ENCODE data around the gene ADARB1.
A peak's percentile ranks its signal among the peaks of the same experiment; 100 is the strongest.
"Not testable (repeated sequence)": the region's sequence is repeated elsewhere in the genome, so short reads cannot be mapped to it uniquely, and the experiment has no call there.

The ADARB1 gene, protein sequence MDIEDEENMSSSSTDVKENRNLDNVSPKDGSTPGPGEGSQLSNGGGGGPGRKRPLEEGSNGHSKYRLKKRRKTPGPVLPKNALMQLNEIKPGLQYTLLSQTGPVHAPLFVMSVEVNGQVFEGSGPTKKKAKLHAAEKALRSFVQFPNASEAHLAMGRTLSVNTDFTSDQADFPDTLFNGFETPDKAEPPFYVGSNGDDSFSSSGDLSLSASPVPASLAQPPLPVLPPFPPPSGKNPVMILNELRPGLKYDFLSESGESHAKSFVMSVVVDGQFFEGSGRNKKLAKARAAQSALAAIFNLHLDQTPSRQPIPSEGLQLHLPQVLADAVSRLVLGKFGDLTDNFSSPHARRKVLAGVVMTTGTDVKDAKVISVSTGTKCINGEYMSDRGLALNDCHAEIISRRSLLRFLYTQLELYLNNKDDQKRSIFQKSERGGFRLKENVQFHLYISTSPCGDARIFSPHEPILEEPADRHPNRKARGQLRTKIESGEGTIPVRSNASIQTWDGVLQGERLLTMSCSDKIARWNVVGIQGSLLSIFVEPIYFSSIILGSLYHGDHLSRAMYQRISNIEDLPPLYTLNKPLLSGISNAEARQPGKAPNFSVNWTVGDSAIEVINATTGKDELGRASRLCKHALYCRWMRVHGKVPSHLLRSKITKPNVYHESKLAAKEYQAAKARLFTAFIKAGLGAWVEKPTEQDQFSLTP

GRCh38 chr21:45074048-45074817, at the start of gene ADARB1:
Gene ADARB1 (plus strand): TSS chr21:45074580. CDS start chr21:45171657, 97,077 bp downstream.
- DNase-seq, result peak; percentile 75

GRCh38 chr21:45026066-45026745, 48.2 kb upstream of the ADARB1 start:
- no peak for DNase-seq

DNA sequence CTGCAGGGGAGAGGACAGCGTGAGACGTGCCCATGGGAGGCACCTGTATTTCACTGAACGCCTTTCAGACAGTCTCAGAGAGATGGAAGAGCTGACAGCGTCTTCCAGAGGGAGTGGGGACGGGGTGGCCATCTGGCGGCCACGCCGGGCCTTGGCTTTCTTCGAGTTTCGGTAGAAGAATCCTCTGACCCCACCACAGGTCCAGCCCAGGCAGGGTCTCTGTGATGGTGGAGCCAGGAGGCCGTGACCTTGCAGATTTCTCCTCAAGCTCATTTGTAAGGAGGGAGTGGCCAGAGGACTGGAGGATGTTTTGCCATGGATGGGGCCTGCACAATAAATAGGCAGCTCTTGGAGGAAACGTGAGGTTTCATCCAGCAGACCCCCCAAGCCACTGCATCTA, 47.6 kb upstream of the ADARB1 start:
- DNase-seq, result no peak

GRCh38 chr21:45027241-45028196, 46.9 kb upstream of the ADARB1 start:
- no peak for DNase-seq

GRCh38 chr21:45028645-45029044, 45.7 kb upstream of the ADARB1 start:
- DNase-seq, result not testable (repeated sequence)

- DNase-seq, result no peak
Observed at GRCh38 chr21:45029298-45029947, 45.0 kb upstream of the ADARB1 start.

- DNase-seq, result no peak
Observed at GRCh38 chr21:45029948-45030681, 44.3 kb upstream of the ADARB1 start.

DNA sequence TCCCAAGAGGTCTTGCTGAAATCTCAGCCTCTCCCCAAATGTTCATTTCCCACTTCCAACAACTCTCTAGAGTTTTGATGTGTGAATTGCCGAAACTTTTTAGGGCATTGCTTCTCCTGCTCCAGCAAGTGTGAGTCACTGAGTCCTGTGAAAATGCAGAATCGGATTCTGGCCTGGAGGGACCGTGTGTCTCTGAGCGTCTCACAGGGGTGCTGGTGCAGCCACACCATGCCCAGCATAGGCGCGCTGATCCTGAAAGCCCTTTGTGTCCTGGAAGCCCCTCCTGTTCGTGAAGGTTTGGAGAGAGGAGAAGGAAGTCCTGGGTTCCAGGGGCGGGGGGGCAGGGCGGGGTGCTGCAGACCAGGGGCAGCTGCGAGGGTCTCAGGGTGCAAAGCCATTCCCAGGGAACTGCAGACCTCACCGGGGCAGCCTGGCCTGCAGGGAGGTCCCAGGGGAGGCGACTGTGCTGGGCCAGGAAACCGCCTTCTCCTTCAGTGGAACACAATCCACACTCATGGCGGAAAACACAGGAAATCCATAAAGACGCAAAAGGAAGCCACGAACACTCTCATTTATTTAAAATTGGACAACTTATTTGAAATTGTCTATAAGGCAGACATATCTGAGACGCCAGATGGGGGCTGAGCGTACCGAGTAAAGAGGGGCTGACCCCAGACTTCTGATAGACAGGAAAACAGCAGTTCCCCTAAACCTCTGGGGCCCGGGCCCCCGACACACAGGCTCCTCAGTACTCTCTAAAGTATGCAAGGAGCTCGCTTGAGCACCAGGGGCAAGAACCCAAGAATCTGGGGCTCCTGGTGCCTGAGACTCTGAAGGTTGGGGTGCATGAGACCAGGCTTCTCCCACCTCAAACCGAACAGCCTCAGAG, 43.5 kb upstream of the ADARB1 start:
- DNase-seq, result no peak

DNA sequence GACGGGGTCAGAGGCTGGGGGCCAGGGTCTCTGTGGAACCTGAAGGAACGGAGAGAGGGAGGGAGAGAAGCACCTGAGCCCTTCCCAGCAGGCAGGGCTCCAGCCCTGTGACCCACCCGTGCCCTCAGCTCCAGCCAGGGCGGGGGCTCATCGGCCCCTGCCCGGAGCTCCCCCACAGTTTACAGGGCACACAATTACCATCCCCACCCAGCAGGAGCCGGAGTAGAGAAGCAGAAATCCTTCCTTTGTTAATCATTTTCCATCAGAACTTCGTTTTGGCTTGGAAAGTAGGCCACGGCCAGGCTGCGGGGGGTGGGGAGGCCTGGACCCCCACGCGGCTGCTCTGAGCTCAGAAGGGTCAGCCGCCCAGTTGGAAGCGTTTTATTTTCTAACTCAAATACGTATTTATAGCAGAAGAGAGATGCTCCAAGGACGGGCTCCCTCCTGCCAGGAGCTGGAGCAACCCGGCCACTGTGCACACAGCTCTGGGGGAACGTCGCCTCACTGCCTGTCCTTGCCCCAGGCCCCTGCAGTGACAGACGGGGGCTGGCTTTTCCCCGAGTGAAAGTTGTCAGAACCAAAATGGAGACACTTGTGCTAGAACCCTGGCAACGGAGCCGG, 42.7 kb upstream of the ADARB1 start:
- DNase-seq, result no peak

DNA sequence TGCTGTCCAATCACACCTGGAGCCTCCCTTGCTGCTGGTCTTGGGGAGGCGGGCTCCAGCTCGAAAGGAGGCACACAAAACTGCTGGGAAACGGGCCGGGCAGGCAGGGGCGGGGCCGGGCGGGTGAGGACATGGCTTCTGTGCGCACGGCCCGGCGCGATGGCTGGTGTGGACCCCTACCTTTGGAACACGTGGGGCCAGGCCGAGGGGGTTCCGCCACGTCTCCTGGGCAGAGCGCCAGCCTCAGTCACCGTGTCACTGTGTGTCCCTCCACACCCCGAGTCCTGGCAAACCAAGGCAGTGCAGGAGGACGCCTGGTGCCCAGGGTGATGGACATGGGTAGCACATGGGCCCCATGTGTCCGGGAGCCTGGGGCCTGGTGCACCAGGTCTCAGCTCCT, 42.0 kb upstream of the ADARB1 start:
- no peak for DNase-seq

GRCh38 chr21:45032977-45033710, 41.2 kb upstream of the ADARB1 start:
- no peak for DNase-seq

GRCh38 chr21:45033791-45034555, 40.4 kb upstream of the ADARB1 start:
- DNase-seq, result no peak

DNA sequence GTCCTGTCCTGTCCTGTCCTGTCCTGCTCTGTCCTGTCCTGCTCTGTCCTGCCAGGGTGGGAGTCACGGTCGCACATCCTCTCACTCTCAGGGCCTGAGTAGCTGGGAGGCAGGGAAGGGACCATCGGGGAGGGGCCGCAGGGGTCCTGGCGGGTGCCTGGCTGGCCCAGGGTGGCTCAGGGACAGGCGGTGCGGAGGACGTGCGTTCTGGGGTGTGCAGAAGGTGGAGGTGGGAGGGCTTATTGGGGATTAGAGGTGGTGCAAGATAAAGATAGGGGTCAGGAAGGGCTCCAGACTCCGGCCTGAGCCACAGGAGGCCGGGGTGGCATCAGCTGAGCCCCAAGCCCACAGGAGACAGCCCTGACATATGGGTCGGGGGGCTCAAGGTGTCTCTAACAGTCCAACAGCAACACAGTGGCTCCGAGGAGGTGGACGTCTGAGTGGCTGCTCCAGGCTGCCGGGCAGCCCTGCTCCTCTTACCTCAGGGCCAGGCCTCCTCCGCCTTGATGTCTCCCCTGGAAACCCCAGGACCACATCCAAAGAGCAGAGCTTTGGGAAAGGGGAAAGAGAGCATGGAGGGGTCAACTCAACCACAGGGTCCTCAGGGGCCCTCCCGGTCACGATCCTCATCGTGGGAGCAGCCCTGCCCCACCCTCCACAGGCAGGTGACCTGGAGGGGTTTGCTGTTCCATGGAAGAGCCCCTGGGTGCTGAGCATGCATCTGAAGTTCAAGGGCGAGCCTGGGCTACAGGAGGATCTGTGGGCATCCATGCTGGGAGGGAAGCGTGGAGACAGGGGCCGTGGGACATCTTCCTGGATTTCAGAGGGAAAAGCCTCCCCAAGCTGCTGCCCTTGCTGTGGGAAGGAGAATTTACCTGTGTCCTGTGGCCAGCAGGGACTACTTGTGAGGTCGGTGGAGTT, 39.6 kb upstream of the ADARB1 start:
- DNase-seq, result no peak

- no peak for DNase-seq
Observed at GRCh38 chr21:45035477-45035848, 38.9 kb upstream of the ADARB1 start.

GRCh38 chr21:45036630-45037029, 37.8 kb upstream of the ADARB1 start:
- no peak for DNase-seq

- no peak for DNase-seq
Observed at GRCh38 chr21:45037986-45038385, 36.4 kb upstream of the ADARB1 start.
